ENCODE results near the gene NACC2.
A peak's percentile ranks its signal among the peaks of the same experiment; 100 is the strongest.
"Not testable (repeated sequence)": the region's sequence is repeated elsewhere in the genome, so short reads cannot be mapped to it uniquely, and the experiment has no call there.

The NACC2 gene

DNA sequence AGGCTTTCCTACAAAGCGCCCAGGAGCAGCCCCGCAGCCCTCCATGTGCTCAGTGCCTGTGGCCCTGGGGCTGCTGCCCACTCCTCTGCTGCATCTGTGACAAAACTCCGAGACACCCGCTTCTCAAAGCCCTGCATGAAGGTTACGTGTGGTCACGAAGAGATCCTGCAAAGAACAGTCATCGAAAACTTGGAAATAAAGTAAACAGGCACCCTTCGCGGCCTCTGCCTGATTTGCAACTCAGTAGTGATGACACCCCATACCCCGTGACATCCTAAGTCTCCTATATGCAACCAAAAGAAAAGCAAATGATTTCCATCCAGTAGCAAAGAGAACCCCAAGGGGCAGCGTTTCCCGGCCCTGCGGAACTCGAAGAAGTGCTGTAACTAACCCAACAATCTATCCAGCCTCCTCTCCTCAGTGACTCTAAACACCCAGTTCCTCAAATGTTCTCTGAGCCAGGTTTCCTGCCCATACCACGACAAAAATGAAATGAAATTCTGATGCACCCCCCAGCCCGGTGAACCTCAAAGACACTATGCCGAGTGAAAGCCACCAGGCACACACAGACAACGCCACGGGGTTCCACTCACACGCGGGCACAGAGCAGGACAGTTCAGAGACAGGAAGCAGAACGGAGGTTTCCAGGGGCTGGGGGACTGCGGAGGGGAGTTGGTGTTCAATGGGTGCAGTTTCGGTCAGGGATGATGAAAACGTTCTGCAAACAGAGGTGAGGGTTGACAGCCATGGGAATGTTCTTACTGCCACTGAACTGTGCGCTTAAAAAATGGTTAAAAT lies 19.0 kb downstream of the NACC2 start:
- Histone ChIP-seq H3K36me3 (ENCODE audit: control insufficient read depth, insufficient read depth, low read length) (no peaks in the 10 kb centered on the region), H3K4me3 (replicated peaks; ENCODE audit: low read depth, low read length) (no peak overlapping the region), H3K27me3 (replicated peaks; ENCODE audit: control insufficient read depth, insufficient read depth, low read length) (no peaks in the 10 kb centered on the region)
- TF ChIP-seq, protein P1, sequence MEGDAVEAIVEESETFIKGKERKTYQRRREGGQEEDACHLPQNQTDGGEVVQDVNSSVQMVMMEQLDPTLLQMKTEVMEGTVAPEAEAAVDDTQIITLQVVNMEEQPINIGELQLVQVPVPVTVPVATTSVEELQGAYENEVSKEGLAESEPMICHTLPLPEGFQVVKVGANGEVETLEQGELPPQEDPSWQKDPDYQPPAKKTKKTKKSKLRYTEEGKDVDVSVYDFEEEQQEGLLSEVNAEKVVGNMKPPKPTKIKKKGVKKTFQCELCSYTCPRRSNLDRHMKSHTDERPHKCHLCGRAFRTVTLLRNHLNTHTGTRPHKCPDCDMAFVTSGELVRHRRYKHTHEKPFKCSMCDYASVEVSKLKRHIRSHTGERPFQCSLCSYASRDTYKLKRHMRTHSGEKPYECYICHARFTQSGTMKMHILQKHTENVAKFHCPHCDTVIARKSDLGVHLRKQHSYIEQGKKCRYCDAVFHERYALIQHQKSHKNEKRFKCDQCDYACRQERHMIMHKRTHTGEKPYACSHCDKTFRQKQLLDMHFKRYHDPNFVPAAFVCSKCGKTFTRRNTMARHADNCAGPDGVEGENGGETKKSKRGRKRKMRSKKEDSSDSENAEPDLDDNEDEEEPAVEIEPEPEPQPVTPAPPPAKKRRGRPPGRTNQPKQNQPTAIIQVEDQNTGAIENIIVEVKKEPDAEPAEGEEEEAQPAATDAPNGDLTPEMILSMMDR (IDR thresholded peaks at IDR 0.05; ENCODE audit: insufficient read depth, low read length, poor library complexity, severe bottlenecking) = no peak
- no peak for DNase-seq (ENCODE audit: extremely low read depth, insufficient read length)

DNA sequence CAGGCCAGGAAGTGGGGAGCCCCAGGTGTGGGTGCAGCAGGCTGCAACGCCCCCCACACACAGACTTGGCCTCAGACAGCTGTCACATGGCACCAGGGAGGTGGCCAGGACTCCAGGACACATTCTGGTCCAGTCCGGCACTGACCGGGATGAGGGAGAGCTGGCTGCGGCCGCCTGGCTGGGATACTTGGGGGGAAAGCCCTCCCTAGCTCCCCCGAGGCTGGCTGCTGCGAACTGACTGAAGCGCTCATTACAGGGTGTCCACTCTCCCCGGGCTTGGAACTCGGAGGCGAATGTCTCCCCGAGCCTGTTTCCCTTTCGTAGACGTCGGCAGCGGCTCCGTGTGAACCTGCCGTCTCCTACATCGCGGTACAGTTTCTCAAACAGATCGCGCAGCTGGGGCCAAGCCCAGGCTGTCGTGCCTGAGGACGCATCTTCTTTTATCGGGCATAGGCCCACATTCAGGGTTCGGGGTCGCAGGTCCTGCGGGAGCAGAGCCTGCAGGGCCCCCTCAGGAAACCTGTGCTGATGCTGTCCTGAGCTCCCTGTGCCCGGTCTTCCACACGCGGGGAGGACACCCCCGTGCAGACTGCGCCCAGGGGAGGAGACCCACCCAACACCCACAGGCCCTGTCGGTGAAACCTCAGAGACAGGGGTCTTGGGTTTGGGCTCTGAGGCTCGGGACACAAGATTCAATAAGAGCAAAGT lies 19.8 kb downstream of the NACC2 start:
- Histone ChIP-seq H3K4me3 (replicated peaks; ENCODE audit: low read depth, low read length) (no peak overlapping the region), H3K27me3 (replicated peaks; ENCODE audit: control insufficient read depth, insufficient read depth, low read length) (no peaks in the 10 kb centered on the region), H3K36me3 (ENCODE audit: control insufficient read depth, insufficient read depth, low read length) (no peaks in the 10 kb centered on the region)
- TF ChIP-seq, protein P1 (IDR thresholded peaks at IDR 0.05; ENCODE audit: insufficient read depth, low read length, poor library complexity, severe bottlenecking) = no peak
- peak; percentile 1 for DNase-seq (ENCODE audit: extremely low read depth, insufficient read length)

DNA sequence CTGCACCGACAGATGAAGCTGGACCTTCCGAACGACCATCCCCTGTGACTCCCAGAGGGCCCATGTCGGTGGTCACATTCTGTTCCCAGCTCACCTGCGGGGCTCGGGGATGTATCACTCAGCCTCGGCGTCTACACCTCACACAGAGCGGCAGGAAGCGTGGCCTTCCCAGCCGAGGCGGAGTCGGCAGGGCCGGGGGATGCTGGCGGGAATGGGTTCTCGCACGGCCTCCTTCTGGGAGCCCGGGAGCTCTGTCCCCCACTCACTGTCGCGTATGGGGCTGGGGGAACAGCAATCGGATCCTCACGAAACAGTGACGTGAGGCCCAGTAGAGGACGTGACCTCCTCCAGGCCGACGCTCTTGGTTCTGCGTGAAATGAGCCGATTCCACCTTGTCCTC lies 20.4 kb downstream of the NACC2 start:
- no peak overlapping the region for H3K4me3 ChIP-seq (replicated peaks; ENCODE audit: low read depth, low read length)
- H3K27me3 ChIP-seq (replicated peaks; ENCODE audit: control insufficient read depth, insufficient read depth, low read length) = no peaks in the 10 kb centered on the region
- TF ChIP-seq, protein P1 (IDR thresholded peaks at IDR 0.05; ENCODE audit: insufficient read depth, low read length, poor library complexity, severe bottlenecking) = no peak
- no peaks in the 10 kb centered on the region for H3K36me3 ChIP-seq (ENCODE audit: control insufficient read depth, insufficient read depth, low read length)
- peak; percentile 0 for DNase-seq (ENCODE audit: extremely low read depth, insufficient read length)

DNA sequence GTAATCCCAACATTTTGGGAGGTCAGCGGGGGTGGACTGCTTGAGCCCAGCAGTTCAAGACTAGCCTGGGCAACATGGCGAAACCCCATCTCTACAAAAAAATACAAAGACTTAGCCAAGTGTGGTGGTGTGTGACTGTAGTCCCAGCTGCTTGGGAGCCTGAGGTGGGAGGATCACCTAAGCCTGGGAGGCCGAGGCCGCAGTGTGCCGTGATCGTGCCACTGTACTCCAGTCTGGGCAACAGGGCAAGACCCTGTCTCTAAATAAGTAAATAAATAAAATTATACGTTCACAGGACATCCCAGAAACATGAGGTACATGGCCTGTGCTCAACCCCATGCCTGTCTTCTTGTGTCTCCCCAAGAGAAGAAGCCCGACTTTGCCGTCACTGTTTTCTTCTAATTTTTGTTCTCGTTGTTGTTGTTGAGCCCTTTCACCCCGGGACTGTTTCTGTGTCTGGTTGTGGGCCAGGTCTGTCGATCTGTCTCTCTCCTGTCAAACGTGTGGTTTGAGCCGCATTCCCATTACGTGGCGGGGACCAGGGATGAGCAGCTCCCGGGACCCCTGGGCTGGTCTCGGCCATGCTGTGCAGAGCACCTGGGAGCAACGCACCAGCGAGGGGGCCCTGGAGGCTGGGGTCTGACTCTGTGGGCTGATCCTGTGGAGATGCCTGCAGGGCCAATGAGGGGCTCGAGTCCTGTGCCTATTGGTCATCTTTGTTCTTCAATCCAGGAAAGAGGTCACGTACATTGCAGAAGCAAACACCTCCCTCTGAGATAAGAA lies 32.2 kb downstream of the NACC2 start:
- no peaks in the 10 kb centered on the region; the same call in 1 of the 2 replicates for H3K27me3 ChIP-seq (replicated peaks; ENCODE audit: control insufficient read depth, insufficient read depth, low read length)
- no peak for DNase-seq (ENCODE audit: extremely low read depth, insufficient read length)
- TF ChIP-seq, protein P1 (IDR thresholded peaks at IDR 0.05; ENCODE audit: insufficient read depth, low read length, poor library complexity, severe bottlenecking) = no peak
- no peak overlapping the region for H3K4me3 ChIP-seq (replicated peaks; ENCODE audit: low read depth, low read length)
- H3K36me3 ChIP-seq (ENCODE audit: control insufficient read depth, insufficient read depth, low read length) = no peaks in the 10 kb centered on the region

DNA sequence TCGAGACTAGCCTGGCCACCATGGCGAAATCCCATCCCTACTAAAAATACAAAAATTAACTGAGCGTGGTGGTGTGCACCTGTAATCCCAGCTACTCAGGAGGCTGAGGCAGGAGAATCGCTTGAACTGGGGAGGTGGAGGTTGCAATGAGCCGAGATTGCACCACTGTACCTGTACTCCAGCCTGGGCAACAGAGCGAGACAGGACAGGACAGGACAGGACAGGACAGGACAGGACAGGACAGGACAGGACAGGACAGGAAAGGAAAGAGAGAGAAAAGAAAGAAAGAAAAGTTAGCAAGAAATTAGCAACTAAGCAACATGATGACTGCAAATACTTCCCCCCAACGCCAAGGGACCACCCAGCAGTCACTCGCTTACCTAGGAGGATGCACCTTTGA lies 33.2 kb downstream of the NACC2 start:
- not testable (repeated sequence) for H3K27me3 ChIP-seq (replicated peaks; ENCODE audit: control insufficient read depth, insufficient read depth, low read length); H3K36me3 ChIP-seq (ENCODE audit: control insufficient read depth, insufficient read depth, low read length); H3K4me3 ChIP-seq (replicated peaks; ENCODE audit: low read depth, low read length); DNase-seq (ENCODE audit: extremely low read depth, insufficient read length)

DNA sequence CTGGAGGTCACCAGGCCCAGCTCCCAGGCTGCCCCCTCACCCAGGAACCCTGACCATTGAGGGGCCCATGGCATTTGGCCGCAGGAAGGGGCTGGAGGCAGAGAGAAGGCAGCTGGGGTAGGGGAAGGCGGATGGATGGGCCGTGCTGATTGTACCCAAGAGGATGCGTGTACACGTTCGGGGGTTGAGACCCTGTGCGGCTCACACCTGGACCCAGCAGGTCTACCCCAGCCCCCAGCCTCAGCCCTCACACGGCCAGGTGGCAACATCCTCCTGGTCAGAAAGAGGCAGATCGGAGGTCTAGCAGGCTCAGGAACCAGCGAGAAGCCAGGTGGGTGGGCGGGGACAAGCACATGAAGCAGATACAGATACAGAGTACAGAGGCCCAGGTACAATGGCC lies 33.7 kb downstream of the NACC2 start:
- no peaks in the 10 kb centered on the region for H3K36me3 ChIP-seq (ENCODE audit: control insufficient read depth, insufficient read depth, low read length)
- no peaks in the 10 kb centered on the region; the same call in 1 of the 2 replicates for H3K27me3 ChIP-seq (replicated peaks; ENCODE audit: control insufficient read depth, insufficient read depth, low read length)
- H3K4me3 ChIP-seq (replicated peaks; ENCODE audit: low read depth, low read length) = no peak overlapping the region
- no peak for DNase-seq (ENCODE audit: extremely low read depth, insufficient read length)
- TF ChIP-seq, protein P1 (IDR thresholded peaks at IDR 0.05; ENCODE audit: insufficient read depth, low read length, poor library complexity, severe bottlenecking) = no peak

All from GM06990 (cell line).